H1 (cell line): ENCODE measurements around the gene SMARCD2. TPM values are rescaled to one million over a fixed set of nuclear protein-coding genes. Genes with fewer than 3 reads are reported as not detected.

ENCODE experiments used
- HDAC2 ChIP-seq, 2 experiments: fragments of 300-600 bp in 1 of 2; sonication (generic) in 1 of 2; IDR thresholded peaks; 2 replicates each; pipeline ENCODE4 v1.6.1; 2011 to 2012; ENCODE audit warnings: low read depth in 2 of 2, low read length in 2 of 2, mild to moderate bottlenecking in 2 of 2, moderate library complexity in 2 of 2, borderline replicate concordance in 1 of 2, inconsistent platforms in 1 of 2
- TAF1 ChIP-seq: IDR thresholded peaks from 2 replicates; pipeline ENCODE4 v1.6.1; 2011; ENCODE audit warnings: mild to moderate bottlenecking, low read depth, low read length
- polyA plus RNA-seq, 7 experiments: library from polyadenylated mRNA; depleted of rRNA in 3 of 7; stranded (reverse) in 5 of 7; unstranded in 2 of 7; fragments of >200 nt in 5 of 7; fragments of 200-250 nt in 2 of 7; gene quantifications; 1 replicate in 5 of 7; 2 replicates in 1 of 7; 4 replicates in 1 of 7; pipeline versions ENCODE4 v1.2.1 to v1.2.3, GENCODE V29; 2011 to 2013; ENCODE audit warnings: missing spikeins in 2 of 7, mixed read lengths in 2 of 7
- total RNA-seq: library from RNA; stranded (reverse); fragmentation: NEBNext Ultra II Directional; extraction: Animal tissue kit (Norgen Biotek cat#: 25700); gene quantifications from 2 replicates; pipeline ENCODE4 v1.2.1, GENCODE V29; 2021

Gene SMARCD2
- total and polyA plus RNA-seq, 2 of the 8 experiments (the other 6 are each of a cell fraction or from before 2014, with no cell fraction given) = 90.0 to 92.2 TPM

- TF ChIP-seq HDAC2 (IDR thresholded peaks at IDR 0.05; ENCODE audit: borderline replicate concordance in 1 of 2, low read depth in 2 of 2, low read length in 2 of 2) = no peak
- TF ChIP-seq TAF1 = no peak
- TF ChIP-seq, all 59 proteins: peak for 0
These were observed 19.9 kb downstream of the SMARCD2 start (continued) for GRCh38 chr17:63822537-63822936.
